Right atrium auricular region (tissue), 2 donors: Measurements from ENCODE around the gene FABP2. TPM values are rescaled to one million over a fixed set of nuclear protein-coding genes. Genes with fewer than 3 reads are reported as not detected.
A peak's percentile ranks its signal among the peaks of the same experiment; 100 is the strongest.

Experiments used
- DNase-seq: peaks from one replicate; pipeline ENCODE4 v3.0.0-alpha.2; 2019; ENCODE audit warnings: low spot score
- H3K27ac ChIP-seq, 2 donors: fragments of 200-600 bp; sonication (generic); 1 replicate in 1 of 2; 2 replicates in 1 of 2; pipeline ENCODE4 v1.5.1; 2016 to 2019
- H3K27me3 ChIP-seq, 2 donors: fragments of 200-600 bp; sonication (generic); one replicate each; pipeline versions ENCODE4 v1.5.1 to v1.6.0; 2017 to 2019
- H3K36me3 ChIP-seq: fragments of 200-600 bp; sonication (generic); one replicate; pipeline ENCODE4 v1.5.1; 2016
- H3K4me1 ChIP-seq, 2 donors: fragments of 200-600 bp; sonication (generic); one replicate each; pipeline versions ENCODE4 v1.5.1 to v1.6.0; 2017 to 2019
- H3K4me3 ChIP-seq, 2 donors: fragments of 200-600 bp; sonication (generic); 1 replicate in 1 of 2; 2 replicates in 1 of 2; pipeline ENCODE4 v1.5.1; 2017 to 2019; ENCODE audit warnings: mild to moderate bottlenecking in 1 of 2, moderate library complexity in 1 of 2
- H3K9me3 ChIP-seq, 2 donors: fragments of 200-600 bp; sonication (generic); one replicate each; pipeline ENCODE4 v1.5.1; 2019
- total RNA-seq, 2 donors: library from RNA; depleted of rRNA; stranded (reverse); fragments of >200 nt; gene quantifications; one replicate each; pipeline ENCODE4 v1.1.0, GENCODE V29; 2016
- TF ChIP-seq, protein P1 (sequence below), 2 donors: fragments of 200-600 bp; sonication (generic); IDR thresholded peaks; one replicate each; pipeline ENCODE4 v1.5.1; 2019; ENCODE audit warnings: antibody characterized with exemption in 2 of 2

The FABP2 gene
- total RNA-seq, 2 donors from 2014 or later = 0.48 TPM; not detected in 1

DNA sequence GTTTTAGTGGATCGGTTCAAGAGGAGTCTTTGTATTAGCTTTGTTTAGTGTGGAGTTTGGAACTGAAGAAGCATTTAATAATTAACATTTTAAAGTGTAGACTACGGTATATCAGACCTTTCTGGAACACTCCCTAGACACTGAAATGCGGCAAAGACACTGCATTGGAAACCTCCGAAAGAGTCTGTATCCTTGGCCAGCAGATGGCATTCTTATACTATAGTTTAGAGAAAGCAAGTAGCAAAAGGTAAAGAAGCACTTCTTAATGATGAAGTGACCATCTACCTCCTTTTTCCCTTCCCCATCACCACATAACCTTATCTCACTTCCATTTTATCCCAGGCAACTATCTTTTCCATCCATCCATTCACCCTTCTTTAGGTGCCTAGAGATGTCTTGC is 7.6 kb downstream of the FABP2 start:
- DNase-seq = no peak
- TF ChIP-seq, protein P1, sequence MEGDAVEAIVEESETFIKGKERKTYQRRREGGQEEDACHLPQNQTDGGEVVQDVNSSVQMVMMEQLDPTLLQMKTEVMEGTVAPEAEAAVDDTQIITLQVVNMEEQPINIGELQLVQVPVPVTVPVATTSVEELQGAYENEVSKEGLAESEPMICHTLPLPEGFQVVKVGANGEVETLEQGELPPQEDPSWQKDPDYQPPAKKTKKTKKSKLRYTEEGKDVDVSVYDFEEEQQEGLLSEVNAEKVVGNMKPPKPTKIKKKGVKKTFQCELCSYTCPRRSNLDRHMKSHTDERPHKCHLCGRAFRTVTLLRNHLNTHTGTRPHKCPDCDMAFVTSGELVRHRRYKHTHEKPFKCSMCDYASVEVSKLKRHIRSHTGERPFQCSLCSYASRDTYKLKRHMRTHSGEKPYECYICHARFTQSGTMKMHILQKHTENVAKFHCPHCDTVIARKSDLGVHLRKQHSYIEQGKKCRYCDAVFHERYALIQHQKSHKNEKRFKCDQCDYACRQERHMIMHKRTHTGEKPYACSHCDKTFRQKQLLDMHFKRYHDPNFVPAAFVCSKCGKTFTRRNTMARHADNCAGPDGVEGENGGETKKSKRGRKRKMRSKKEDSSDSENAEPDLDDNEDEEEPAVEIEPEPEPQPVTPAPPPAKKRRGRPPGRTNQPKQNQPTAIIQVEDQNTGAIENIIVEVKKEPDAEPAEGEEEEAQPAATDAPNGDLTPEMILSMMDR (IDR thresholded peaks at IDR 0.05) = peak; percentile 14 to 58
- H3K27me3 ChIP-seq = no peaks in the 10 kb centered on the region
- no peak overlapping the region for H3K4me3 ChIP-seq
- H3K9me3 ChIP-seq = no peaks in the 10 kb centered on the region
- no peaks in the 10 kb centered on the region for H3K36me3 ChIP-seq
- no peaks in the 10 kb centered on the region for H3K4me1 ChIP-seq
- H3K27ac ChIP-seq = no peak overlapping the region

DNA sequence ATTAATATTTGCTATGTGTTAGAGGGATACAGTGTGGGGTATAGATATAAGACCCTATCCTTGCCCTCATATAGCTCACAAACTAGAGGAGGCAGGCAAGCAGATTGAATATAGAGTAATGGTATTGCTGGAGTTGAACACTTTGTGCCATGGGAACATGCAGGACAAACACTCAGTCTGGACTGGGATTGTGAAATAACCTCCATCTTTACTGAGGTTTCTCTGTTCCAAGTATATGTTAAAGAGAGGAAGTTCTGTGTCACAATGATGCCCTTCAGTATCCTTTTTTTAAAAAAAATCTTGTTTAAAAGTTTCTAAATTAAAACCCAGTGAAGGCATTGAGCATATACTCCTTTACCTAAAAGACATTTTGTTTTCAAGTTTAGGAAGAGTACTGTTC is 8.7 kb downstream of the FABP2 start:
- Histone ChIP-seq H3K4me3 (no peak overlapping the region), H3K9me3 (no peaks in the 10 kb centered on the region), H3K27ac (no peak overlapping the region), H3K4me1 (no peaks in the 10 kb centered on the region), H3K36me3 (no peaks in the 10 kb centered on the region), H3K27me3 (no peaks in the 10 kb centered on the region)
- TF ChIP-seq, protein P1 (IDR thresholded peaks at IDR 0.05) = no peak
- DNase-seq = no peak

DNA sequence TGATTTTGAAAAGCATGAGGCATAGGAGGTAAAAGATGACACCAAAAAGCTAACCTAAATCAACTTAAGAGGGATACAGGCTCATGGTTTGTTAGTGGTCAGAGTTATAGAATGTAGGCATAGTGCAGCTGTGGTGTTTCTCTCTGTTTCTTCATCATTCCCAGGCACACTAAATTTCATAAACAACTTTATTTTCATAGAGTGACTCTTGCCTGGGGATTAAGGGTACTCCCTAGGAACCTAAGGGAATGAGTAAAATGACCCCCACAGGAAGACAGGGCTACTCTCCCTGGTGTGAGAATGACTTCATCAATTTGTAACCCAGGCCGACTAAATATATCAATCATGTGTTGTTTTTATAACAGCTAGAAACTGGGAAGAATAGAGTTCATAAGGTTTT is 11.1 kb downstream of the FABP2 start:
- Histone ChIP-seq H3K27ac (no peak overlapping the region), H3K27me3 (no peaks in the 10 kb centered on the region), H3K4me1 (no peaks in the 10 kb centered on the region)

DNA sequence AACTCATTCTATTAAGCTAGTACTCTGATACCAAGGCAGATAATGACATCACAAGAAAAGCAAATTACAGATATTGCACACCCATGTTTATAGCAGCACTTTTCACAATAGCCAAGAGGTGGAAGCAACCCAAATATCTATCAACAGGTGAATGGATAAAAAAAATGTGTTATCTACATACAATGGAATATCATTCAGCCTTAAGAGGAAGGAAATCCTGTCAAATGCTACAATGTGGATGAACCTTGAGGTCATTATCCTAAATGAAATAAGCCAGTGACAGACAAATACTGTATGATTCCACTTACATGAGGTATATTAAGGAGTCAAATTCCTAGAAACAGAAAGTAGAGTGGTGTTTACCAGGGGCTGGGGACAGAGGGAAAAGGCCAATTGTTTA is 14.3 kb downstream of the FABP2 start:
- Histone ChIP-seq H3K9me3 (no peaks in the 10 kb centered on the region), H3K27me3 (no peaks in the 10 kb centered on the region), H3K4me1 (no peaks in the 10 kb centered on the region), H3K27ac (no peak overlapping the region), H3K4me3 (no peak overlapping the region), H3K36me3 (no peaks in the 10 kb centered on the region)
- DNase-seq = no peak
- TF ChIP-seq, protein P1 (IDR thresholded peaks at IDR 0.05) = no peak

More for the DNA sequence above, 11.1 kb downstream of the FABP2 start:
- DNase-seq = no peak
- H3K4me3 ChIP-seq = no peak overlapping the region
- no peaks in the 10 kb centered on the region for H3K36me3 ChIP-seq
- TF ChIP-seq, protein P1 (IDR thresholded peaks at IDR 0.05) = no peak
- no peaks in the 10 kb centered on the region for H3K9me3 ChIP-seq

DNA sequence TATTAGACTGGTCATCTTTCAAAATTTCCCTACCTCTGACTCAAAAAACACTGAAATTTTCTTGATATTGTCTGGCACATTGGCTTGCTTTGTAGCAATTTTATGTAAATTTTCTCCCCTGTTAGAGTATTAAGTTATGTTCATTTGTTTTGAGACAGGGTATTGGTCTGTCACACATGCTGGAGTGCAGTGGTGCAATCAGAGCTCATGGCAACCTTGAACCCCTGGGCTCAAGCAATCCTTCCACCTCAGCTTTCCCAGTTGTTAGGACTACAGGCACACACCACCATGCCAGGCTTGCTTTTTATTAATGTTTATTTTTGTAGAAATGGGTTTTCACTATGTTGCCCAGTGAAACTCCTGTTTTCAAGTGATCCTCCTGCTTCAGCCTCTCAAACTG is 17.5 kb downstream of the FABP2 start:
- no peaks in the 10 kb centered on the region for H3K36me3 ChIP-seq
- H3K27me3 ChIP-seq = no peaks in the 10 kb centered on the region
- H3K4me1 ChIP-seq = peaks cover 0 to 1% of the 10 kb centered on the region in 2 donors
- TF ChIP-seq, protein P1 (IDR thresholded peaks at IDR 0.05) = no peak
- H3K4me3 ChIP-seq = no peak overlapping the region
- no peak for DNase-seq
- H3K27ac ChIP-seq = no peak overlapping the region
- no peaks in the 10 kb centered on the region for H3K9me3 ChIP-seq

DNA sequence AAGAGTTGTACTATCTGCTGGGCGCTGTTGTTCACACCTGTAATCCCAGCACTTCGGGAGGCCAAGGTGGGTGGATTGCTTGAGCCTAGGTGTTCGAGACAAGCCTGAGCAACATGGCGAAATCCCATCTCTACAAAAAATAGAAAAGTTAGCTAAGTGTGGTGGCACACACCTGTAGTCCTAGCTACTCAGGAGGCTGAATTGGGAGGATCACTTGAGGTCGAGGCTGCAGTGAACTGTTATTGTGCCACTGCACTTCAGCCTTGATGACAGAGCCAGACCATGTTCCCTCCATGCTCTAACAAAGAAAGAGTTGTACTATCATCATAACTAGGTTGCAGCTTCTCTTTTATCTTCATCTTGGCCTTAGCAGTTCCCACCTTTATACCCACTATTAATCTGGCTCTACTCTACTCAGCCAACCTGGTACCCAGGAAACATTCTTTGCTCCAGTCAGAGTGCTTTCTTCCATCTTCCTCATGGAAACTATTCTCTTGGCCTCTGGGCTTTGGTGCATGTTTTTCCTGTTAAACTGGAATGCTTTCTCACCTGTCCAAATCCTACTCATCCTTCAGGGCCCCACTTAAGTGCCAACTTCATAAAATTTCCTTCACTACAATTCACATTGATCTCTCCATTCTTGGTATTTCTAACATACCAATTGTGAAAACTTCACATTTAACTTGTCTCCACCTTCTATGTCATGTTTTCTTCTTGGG is 18.2 kb downstream of the FABP2 start:
- no peak overlapping the region for H3K4me3 ChIP-seq
- no peaks in the 10 kb centered on the region for H3K36me3 ChIP-seq
- DNase-seq = no peak
- no peaks in the 10 kb centered on the region for H3K27me3 ChIP-seq
- peaks cover 0 to 8% of the 10 kb centered on the region in 2 donors for H3K4me1 ChIP-seq
- TF ChIP-seq, protein P1 (IDR thresholded peaks at IDR 0.05) = no peak
- H3K27ac ChIP-seq = no peak overlapping the region
- H3K9me3 ChIP-seq = no peaks in the 10 kb centered on the region
